ENCODE results near the gene UTS2. TPM values are rescaled to one million over a fixed set of nuclear protein-coding genes. Genes with fewer than 3 reads are reported as not detected.

Gene UTS2
- total and polyA plus RNA-seq, 2 of the 13 experiments (the other 11 are each of a cell fraction or from before 2014, with no cell fraction given): not detected

DNA sequence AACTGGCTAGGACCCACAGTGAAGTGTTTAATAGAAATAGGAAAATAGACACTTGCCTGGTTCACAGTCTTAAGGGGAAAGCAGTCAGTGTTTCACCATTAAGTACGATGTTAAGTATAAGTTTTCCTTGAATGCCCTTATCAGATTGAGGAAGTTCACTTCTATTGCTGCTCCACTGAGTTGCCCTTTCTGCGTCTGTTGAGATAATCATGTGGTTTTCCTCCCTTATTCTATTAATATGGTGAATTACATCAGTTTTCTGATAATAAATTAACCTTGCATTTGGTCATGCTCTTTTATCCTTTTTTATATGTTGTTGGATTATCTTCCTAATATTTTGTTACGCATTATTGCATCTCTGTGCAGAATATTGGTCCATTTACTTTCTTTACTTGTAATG, 21.4 kb downstream of the UTS2 start:
- H3K36me3 ChIP-seq (replicated peaks in 1 of 2; ENCODE audit: control insufficient read depth in 1 of 2, insufficient read depth in 2 of 2, low read length in 2 of 2): peaks cover 3 to 5% of the 10 kb centered on the region in 2 experiments; a peak in 3 of 5 replicates
- POLR2A ChIA-PET: no interaction called here
- no peak for DNase-seq (ENCODE audit: low spot score)

More for the DNA sequence above, 21.4 kb downstream of the UTS2 start:
- in situ Hi-C loops (cut with HindIII; ENCODE audit: extremely low pct_ligation_motif_present, low pct_unique_long_range_greater_than_20kb) (no loop called here), intact Hi-C loops (cut with micrococcal nuclease; ENCODE audit: unreplicated experiment) (no loop called here)
- ATAC-seq: no peak
- H3K79me2 ChIP-seq (ENCODE audit: insufficient read depth, low read length): no peaks in the 10 kb centered on the region
- TF ChIP-seq ZNF337 (CRISPR knock-in tag; IDR thresholded peaks at IDR 0.05; ENCODE audit: borderline replicate concordance, low read depth) (no peak), MEIS1 (CRISPR knock-in tag; IDR thresholded peaks at IDR 0.05; ENCODE audit: borderline replicate concordance) (no peak), ZNF616 (CRISPR knock-in tag; IDR thresholded peaks at IDR 0.05; ENCODE audit: low read depth) (no peak), NFKBIZ (CRISPR knock-in tag; IDR thresholded peaks at IDR 0.05) (no peak), AKAP8 (CRISPR knock-in tag; IDR thresholded peaks at IDR 0.05) (no peak), ZNF678 (CRISPR knock-in tag; IDR thresholded peaks at IDR 0.05) (no peak), SP140L (CRISPR knock-in tag; IDR thresholded peaks at IDR 0.05; ENCODE audit: borderline replicate concordance) (no peak)
- TF ChIP-seq, protein P1, sequence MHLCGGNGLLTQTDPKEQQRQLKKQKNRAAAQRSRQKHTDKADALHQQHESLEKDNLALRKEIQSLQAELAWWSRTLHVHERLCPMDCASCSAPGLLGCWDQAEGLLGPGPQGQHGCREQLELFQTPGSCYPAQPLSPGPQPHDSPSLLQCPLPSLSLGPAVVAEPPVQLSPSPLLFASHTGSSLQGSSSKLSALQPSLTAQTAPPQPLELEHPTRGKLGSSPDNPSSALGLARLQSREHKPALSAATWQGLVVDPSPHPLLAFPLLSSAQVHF (CRISPR knock-in tag; IDR thresholded peaks at IDR 0.05): no peak
- TF ChIP-seq, protein P2, sequence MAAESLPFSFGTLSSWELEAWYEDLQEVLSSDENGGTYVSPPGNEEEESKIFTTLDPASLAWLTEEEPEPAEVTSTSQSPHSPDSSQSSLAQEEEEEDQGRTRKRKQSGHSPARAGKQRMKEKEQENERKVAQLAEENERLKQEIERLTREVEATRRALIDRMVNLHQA (CRISPR knock-in tag; IDR thresholded peaks at IDR 0.05): no peak
- TF ChIP-seq, protein P3, sequence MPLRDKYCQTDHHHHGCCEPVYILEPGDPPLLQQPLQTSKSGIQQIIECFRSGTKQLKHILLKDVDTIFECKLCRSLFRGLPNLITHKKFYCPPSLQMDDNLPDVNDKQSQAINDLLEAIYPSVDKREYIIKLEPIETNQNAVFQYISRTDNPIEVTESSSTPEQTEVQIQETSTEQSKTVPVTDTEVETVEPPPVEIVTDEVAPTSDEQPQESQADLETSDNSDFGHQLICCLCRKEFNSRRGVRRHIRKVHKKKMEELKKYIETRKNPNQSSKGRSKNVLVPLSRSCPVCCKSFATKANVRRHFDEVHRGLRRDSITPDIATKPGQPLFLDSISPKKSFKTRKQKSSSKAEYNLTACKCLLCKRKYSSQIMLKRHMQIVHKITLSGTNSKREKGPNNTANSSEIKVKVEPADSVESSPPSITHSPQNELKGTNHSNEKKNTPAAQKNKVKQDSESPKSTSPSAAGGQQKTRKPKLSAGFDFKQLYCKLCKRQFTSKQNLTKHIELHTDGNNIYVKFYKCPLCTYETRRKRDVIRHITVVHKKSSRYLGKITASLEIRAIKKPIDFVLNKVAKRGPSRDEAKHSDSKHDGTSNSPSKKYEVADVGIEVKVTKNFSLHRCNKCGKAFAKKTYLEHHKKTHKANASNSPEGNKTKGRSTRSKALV (CRISPR knock-in tag; IDR thresholded peaks at IDR 0.05): no peak
- H3K9me3 ChIP-seq (ENCODE audit: low read length): no peaks in the 10 kb centered on the region
- no peaks in the 10 kb centered on the region for H3K4me1 ChIP-seq (ENCODE audit: insufficient read depth, low read length)
- no peak overlapping the region for H3K9ac ChIP-seq (ENCODE audit: insufficient read depth, low read depth, low read length)
- whole genome bisulfite sequencing (ENCODE audit: low lambda C conversion rate): 89% methylated on average over 3 of the region's 3 CpGs
- no peak overlapping the region for H2AFZ ChIP-seq (ENCODE audit: low read length)
- CTCF ChIA-PET (ENCODE audit: low intra/inter-chr PET ratio, low total read pairs): no interaction called here
- no TSS peak for BruUV-seq (replicated peaks)
- H3K27ac ChIP-seq (ENCODE audit: extremely low read length, insufficient read depth, low read length): no peak overlapping the region
- no peak overlapping the region for H3K4me3 ChIP-seq (replicated peaks in 1 of 3; ENCODE audit: insufficient read depth in 1 of 3, low read depth in 2 of 3, low read length in 3 of 3)
- H4K20me1 ChIP-seq (ENCODE audit: insufficient read depth, low read length): no peaks in the 10 kb centered on the region
- FAIRE-seq: no peak
- no peak overlapping the region for H3K4me2 ChIP-seq (ENCODE audit: low read depth, low read length)
- no peaks in the 10 kb centered on the region for H3K27me3 ChIP-seq (ENCODE audit: control insufficient read depth in 1 of 2, insufficient read depth in 2 of 2, low read length in 2 of 2)

Data from HepG2 (cell line).